ENCODE results near the gene PRKAB2. TPM values are rescaled to one million over a fixed set of nuclear protein-coding genes. Genes with fewer than 3 reads are reported as not detected.
"Not testable (repeated sequence)": the region's sequence is repeated elsewhere in the genome, so short reads cannot be mapped to it uniquely, and the experiment has no call there.

PRKAB2 gene, protein sequence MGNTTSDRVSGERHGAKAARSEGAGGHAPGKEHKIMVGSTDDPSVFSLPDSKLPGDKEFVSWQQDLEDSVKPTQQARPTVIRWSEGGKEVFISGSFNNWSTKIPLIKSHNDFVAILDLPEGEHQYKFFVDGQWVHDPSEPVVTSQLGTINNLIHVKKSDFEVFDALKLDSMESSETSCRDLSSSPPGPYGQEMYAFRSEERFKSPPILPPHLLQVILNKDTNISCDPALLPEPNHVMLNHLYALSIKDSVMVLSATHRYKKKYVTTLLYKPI
- total RNA-seq: 19.0 TPM

DNA sequence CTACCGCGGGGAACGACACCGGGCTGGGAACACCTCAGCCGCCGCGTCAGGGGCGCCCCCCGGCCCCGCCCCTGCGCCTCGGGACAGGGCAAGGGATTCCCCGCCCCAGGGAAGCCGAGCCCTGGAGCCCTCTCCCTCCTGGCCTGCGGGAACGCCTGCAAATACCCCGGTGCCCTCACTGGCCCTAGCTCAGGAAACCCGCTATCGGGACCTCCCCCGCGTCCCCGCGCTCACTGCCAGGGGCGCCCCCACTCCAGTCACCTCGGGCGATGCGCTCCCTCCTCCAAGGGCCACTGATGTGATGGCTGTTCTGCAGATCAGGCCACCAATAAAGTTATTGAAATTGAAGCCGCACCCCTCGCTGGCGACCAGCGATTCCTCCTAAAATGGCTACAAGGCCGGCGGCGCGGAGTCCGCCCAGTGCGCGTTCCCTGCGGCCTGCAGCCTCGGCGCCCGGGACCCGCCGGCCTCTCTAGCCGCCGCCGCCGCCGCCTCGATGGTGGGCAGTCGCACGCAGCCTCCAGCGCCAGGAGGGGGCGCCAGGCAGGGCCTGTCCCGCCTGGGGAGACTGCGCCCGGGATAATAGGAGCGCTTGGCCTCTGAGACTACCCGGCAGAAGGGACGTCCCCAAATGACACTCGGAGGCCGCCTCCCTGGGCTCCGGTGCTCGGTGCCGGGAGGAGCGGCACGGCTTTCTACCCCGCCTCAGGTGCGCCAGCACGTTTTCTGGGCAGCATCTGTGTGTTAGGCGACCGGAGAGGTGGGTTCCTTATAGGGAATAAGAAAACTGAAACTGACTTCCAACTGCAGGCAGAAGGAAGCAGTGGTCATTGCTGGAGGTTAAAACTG is at the start of gene PRKAB2:
PRKAB2 (minus strand) TSS at position 303 of the 849 bp plus-strand sequence. CDS start 326 bp downstream, outside the sequence.
- peak; percentile 97 for DNase-seq (ENCODE audit: low spot score)
- peak; percentile 98 for ATAC-seq
- intact Hi-C loops (cut with DNase I): loop anchor here (5.0 kb wide), 1 partner anchor 70 kb away; the partner anchor contains the start of gene CHD1L

DNA sequence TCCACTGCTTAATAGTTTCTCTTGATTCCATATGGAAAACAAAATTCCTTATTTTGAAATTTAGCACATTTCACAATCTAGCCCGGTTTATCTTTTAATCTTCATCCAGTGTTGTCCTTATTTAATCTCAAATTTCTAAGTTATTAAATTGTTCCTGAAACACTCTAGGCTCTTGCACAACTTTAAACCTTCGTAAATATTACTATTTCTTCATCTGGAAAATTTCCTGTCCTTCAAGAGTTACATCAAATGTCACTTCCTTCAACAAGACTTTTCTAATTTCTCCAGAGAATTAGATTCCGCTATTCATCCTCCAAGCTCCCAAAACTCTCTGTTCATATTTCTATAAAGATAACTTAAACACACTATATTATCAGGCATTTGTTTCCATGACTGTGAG is 46.3 kb upstream of the PRKAB2 start:
- DNase-seq (ENCODE audit: low spot score) (no peak), ATAC-seq (no peak)
- intact Hi-C loops (cut with DNase I): no loop called here

DNA sequence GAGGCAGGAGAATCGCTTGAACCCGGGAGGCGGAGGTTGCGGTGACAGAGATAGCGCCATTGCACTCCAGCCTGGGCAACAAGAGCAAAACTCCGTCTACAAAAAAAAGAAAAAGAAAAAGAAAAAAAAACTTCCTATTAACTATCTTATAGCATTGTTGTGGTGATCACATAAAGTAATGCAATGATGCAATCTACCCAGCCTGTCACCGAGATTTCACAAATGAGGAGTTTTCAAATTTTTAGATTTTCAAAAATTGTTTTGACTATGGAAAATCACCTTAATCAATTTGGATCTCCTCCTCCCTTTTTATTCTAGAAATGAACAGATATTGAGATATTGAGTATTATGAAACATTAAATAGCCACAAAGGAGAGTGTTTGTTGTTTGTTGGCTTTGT is 44.9 kb upstream of the PRKAB2 start:
- intact Hi-C loops (cut with DNase I): no loop called here
- no peak for ATAC-seq
- DNase-seq (ENCODE audit: low spot score): no peak

DNA sequence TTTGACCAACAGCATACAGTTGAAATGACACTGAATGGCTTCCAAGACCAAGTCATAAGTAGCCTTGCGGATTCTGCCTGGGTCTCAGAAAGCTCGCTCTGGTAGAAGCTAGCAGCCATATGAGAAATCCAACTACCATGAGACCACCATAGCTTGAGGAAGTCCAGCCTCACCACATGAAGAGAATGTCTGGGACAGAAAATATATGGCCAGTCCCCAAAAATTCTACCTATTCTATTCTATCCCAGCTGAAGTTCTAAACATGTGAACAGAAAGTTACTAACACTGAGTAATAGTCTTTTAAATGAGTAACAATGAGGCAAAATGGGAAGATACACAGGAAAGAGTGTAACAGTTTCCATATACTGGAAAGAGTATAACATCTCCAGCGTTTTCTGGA is 43.9 kb upstream of the PRKAB2 start:
- intact Hi-C loops (cut with DNase I): no loop called here
- DNase-seq (ENCODE audit: low spot score): no peak

DNA sequence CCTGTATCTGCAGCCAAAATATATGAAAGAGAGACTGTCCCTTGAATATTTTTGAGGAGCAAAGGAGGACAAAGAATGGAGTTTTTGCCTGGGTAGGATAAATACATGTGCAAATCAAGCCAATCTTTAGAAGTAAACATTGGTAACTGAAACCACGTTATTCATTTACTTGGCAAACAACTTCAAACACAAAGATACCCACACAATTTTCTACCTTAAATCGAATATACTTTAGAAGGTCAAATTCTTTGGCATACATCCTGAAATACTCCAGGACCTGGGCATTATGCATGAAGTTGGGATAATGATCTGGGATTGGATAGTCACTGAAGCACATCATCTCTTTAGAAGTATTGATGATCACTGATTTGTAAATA is 43.3 kb upstream of the PRKAB2 start:
- DNase-seq (ENCODE audit: low spot score) (no peak), ATAC-seq (no peak)
- intact Hi-C loops (cut with DNase I): no loop called here

More for the DNA sequence above, 43.9 kb upstream of the PRKAB2 start:
- ATAC-seq: no peak

DNA sequence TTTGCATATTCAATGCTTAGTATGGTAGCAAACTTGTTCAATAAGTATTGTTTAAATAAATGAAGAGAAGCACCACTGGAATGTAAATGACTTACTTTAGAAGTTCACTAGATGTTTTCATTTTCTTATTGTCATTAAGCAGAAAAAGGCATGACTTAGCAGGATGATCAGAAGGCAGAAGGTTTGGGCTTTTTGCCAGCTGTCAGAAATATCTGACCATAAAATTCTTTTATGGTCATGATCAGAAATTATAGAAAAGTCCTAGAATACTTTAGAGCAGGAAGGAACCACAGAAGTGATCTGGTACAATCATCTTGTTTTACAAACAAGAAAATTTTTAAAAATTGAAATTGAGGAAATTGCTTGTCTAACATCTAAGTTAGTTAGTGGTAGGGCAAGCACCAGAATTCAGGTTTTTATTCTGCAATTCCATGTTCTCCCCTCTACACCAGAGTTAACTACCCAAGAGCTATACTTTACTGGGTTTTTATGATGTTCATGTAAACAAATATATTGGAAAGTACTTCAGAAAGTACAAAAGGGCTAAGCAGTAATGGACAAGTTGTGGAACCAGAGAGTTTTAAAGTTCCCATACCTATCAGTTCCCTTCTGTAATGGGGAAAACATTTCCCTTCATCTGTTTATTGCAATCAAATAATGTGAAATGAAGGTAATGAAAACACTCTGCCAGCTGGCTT is 42.7 kb upstream of the PRKAB2 start:
- DNase-seq (ENCODE audit: low spot score): no peak
- ATAC-seq: no peak
- intact Hi-C loops (cut with DNase I): no loop called here

DNA sequence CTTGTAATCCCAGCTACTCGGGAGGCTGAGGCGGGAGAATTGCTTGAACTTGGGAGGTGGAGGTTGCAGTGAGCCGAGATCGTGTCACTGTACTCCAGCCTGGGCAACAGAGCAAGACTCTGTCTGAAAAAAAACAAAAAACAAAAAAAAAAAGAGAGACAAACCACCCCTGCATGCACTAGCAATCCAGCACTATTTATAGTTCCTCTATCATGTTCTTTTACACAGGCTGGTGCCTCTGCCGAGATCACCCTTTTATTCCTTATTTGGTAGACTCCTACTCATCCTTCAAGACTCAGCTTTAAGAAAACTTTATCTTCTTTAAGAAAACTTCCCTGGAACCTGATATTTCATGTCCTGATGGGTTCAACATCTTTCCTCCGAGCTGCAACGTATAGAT is 42.1 kb upstream of the PRKAB2 start:
- intact Hi-C loops (cut with DNase I): no loop called here
- DNase-seq (ENCODE audit: low spot score) (no peak), ATAC-seq (no peak)

DNA sequence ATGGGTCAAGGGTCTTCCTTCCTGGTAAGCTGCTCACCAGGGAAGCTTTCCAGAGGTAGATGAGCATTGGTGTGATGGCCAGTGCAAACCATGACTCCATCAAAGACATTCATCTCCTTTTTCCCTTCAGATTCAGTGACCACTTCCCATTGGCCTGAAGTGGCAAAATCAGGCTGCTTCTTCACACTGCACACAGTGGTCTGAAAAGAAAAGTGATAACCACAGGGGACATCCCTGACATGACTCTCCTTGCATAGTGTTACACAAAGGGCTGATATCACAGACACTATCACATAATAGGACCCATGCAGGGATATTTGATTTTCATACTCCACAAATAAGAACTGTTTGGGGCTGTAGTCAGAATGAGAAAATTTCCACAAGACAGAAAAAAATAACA is 41.0 kb upstream of the PRKAB2 start:
- DNase-seq (ENCODE audit: low spot score): no peak
- no peak for ATAC-seq
- intact Hi-C loops (cut with DNase I): no loop called here

DNA sequence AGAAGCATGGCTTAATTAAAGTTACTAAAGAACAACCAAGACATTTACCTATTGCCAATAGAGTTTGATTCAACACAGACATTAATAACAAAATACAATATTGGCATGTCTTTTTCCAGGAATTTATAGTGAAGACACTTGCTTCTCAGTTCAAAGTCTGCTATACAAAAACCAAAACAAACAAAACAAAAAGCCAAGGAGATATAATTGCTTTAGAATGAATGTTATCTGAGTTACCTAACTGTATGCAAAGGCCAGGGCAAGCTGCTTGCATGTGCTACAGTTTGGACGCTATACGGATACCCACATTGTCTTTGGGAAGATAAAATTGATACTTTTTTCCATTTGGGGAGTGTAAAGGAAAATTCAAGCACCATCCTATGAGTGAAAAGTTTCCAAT is 39.3 kb upstream of the PRKAB2 start:
- intact Hi-C loops (cut with DNase I): no loop called here
- ATAC-seq (no peak), DNase-seq (ENCODE audit: low spot score) (no peak)

DNA sequence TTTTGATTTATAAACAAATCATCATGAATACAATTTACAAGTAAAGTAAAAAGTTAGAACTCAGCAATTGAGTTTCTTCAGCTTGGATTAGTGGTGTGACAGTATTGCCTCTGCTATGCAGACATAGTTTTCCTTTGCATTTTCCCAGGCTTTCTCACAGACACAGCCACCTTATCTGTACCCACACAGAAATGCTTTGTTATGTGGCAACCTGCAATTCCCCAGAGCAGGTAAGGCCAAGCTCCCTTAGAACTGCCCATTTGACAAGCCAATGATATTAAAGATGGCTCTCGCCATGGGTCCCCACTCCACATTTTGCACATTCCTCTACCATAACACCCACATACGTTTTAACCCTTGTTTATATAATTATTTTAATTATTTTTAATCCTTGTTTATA is 38.7 kb upstream of the PRKAB2 start:
- intact Hi-C loops (cut with DNase I): no loop called here
- no peak for ATAC-seq
- no peak for DNase-seq (ENCODE audit: low spot score)

DNA sequence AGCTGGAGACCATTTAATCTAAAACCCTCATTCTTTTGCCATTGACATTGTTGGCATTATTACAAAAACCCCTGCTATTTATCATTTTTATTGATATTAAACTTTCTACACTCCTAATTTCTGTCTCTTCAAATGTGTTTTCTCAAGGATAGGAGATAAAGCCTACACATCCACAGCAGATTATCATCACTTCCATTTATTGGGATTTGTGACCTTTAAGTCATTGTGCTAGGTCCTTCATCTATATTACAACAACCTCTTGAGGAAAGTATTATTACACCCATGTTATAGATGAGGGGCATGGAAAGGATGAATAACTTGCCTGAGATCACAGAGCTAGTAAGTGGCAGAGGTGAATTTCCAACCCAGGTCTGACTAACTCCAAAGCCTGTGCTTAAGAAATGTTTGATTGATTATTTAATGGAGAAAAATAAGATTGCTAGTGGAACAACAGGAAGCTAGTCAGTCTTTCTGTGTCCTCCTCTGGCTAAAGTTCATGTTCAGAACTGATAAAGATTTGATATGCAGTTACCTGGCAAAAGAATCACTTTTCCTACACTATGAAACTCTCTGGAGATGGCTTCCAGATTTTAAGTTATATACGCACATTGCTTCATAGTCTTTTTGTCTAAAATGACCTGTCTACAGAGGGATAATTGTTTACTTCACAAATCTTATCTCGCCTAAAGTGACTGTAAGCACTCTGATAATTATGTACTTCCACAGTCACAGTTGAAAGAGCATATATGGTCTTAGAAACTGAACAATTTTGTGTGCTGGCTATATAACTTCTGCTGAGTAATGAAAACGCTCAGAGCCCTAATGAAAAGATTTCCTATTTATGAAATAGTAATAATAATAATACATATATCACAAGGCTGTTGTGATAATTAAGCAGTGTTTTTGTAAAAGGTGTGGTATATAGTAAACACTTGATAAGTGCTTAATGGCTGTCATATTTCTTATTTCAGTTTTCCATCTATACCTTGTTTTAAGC is 37.9 kb upstream of the PRKAB2 start:
- ATAC-seq (no peak), DNase-seq (ENCODE audit: low spot score) (no peak)
- intact Hi-C loops (cut with DNase I): no loop called here

DNA sequence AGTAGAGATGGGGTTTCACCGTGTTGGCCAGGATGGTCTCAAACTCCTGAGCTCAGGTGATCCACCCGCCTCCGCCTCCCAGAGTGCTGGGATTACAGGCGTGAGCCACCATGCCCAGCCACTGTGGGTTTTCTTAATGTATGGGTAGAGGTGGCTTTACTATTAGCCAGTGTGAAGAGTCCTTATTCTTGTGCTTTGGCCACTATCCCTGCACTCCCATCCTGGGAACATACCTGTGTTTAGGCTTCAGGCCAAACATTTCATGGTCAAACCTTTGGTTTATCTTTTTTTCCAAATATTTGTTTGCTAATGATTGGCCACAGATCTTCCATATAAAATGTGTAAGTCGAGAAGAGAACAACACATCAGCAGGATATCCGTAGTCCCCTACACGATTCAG is 36.3 kb upstream of the PRKAB2 start:
- no peak for DNase-seq (ENCODE audit: low spot score)
- ATAC-seq: no peak
- intact Hi-C loops (cut with DNase I): no loop called here

DNA sequence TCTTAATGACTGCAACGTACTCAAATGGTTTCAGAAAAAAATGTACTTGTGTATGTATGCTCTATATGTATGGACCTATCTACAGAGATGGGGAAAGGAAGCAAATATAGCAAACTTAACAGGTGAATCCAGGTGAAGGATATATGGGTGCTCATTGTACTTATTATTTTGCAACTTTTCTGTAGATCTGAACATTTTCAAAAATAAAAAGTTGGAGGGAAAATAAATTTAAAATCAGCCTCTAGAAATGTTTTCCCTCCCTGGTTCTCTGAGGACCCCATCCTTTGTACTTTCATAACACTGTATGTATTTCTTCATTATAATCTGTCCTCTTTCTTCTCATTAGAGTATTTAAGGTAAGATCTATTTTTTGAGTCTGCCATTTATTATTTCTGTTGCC is 34.9 kb upstream of the PRKAB2 start:
- intact Hi-C loops (cut with DNase I): no loop called here
- ATAC-seq: no peak
- DNase-seq (ENCODE audit: low spot score): no peak

DNA sequence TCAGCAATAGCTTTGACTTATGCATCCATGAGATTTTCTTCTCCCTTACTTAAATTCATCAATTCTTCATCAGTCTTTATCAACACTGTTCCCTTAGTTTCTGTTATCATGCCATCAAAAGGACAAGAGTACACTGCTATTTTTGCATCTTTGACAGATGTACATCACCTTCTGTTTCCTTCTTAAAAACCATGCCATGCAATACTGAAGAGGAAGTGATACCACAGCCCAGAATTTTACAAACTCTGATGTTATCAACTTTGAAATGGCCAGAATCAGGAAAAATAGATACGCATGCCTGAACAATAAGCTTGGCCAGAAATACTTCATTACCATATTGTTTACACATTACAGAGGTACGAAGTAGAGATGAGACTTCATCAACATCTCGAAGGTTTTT is 31.8 kb upstream of the PRKAB2 start:
- intact Hi-C loops (cut with DNase I): no loop called here
- no peak for ATAC-seq
- DNase-seq (ENCODE audit: low spot score): no peak

DNA sequence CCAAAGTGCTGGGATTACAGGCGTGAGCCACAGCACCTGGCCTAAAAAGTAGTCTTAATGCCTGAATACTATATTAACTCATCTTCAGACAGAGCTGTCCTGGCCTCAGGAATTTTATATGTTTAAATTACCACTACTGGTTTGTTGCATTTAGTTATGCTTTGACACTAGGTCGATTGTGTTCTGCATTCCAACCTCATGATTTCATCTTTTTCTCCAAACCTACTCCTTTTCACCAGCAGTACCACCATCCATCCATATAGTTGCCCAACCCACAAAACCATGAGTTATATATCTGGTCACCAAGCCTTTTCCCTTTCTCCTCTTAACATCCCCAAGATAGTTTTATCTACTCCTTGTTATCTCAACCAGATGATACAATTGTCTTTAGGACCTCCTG is 30.3 kb upstream of the PRKAB2 start:
- intact Hi-C loops (cut with DNase I): no loop called here

DNA sequence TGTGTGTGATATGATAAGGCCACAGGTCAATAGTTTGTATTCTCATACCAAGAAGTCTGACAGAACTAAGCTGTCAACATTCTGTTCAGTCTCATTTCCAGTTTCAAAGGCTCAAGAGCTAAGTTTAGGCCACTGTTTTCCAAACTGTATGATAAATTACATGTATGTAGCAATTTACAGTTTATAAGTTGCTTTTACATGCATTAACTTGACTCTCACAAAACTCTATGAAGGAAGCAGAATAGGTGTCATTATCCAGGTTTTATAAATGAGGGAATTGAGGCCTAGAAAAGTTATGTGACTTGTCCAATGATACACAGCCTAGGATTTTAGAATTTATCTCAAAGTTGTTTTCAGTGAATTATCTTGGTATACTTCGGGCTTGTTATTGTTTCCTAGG is 29.5 kb upstream of the PRKAB2 start:
- intact Hi-C loops (cut with DNase I): no loop called here
- no peak for DNase-seq (ENCODE audit: low spot score)
- ATAC-seq: no peak

More for the DNA sequence above, 30.3 kb upstream of the PRKAB2 start:
- ATAC-seq (no peak), DNase-seq (ENCODE audit: low spot score) (no peak)

DNA sequence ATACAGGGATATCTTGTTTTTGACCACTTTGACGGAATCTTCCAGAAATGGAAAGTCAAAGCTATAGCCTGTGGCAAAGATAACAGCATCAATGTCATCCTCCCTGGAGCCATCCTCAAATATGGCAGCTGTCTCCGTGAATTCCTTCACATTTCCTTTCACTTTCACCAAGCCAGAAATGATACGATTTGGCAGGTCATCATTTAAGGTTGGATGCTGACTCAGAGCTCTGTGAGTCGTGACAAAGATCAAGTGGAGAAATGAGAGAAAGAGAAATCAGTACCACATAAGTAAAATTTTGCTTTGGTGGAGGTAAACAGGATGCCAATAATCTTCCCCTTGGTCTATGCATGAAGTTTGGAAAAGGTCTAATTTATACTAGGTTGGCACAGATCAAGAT is 29.0 kb upstream of the PRKAB2 start:
- DNase-seq (ENCODE audit: low spot score) (no peak), ATAC-seq (no peak)
- intact Hi-C loops (cut with DNase I): no loop called here

DNA sequence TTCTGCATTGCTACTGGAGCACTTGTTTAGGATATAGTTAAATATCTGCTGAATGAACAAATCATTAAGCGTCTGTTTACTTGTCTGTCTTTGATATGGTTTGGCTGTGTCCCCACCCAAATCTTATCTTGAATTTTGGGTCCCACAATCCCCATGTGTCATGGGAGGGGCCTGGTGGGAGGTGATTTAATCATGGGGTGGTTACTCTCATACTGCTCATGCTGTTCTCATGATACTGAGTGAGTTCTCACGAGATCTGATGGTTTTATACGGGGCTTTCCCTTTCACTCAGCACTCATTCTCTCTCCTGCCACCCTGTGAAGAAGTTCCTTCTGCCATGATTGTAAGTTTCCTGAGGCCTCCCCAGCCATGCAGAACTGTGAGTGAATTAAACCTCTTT is 25.1 kb upstream of the PRKAB2 start:
- ATAC-seq; intact Hi-C loops (cut with DNase I): not testable (repeated sequence)

DNA sequence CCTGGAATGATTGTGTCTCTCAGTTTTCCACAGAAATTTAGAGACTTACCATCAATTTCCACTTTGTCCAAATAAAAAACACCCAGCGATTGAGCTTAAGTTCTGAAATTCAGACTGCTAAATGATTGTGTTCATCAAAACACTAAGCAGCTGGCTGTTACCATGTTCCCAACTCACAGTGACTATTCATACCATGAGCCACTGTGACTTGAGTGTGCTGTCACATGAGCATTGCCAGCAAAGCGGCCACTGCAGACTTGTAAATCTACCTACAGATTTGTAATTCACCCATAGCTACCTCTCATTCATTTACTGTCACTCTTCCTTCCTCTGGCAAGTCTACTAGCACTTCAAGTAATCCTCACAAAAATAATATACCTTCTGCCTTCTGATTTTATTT is 17.2 kb upstream of the PRKAB2 start:
- DNase-seq (ENCODE audit: low spot score): no peak
- intact Hi-C loops (cut with DNase I): no loop called here
- no peak for ATAC-seq

More for the DNA sequence above, 25.1 kb upstream of the PRKAB2 start:
- not testable (repeated sequence) for DNase-seq (ENCODE audit: low spot score)
